Measurements from ENCODE around the gene UACA.

DNA sequence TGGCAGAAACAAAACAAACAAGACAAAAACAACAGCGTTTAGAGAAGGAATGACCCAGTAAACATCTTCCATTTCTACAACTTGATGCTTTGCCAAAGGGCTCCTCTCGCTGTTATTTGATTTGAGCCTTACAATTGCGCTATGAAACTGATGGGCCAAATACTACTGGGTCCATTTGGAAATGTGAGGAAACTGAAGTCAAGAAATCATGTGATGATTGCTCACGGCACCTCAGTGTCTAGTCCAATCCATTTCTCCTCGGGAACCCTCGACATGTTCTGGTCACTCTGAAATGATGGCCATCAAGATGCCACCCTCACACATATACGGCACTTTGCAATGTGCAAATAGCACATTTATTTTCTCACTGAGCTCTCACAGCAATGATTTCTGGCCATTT lies 136.0 kb downstream of the UACA start:
- TF ChIP-seq, protein P1, sequence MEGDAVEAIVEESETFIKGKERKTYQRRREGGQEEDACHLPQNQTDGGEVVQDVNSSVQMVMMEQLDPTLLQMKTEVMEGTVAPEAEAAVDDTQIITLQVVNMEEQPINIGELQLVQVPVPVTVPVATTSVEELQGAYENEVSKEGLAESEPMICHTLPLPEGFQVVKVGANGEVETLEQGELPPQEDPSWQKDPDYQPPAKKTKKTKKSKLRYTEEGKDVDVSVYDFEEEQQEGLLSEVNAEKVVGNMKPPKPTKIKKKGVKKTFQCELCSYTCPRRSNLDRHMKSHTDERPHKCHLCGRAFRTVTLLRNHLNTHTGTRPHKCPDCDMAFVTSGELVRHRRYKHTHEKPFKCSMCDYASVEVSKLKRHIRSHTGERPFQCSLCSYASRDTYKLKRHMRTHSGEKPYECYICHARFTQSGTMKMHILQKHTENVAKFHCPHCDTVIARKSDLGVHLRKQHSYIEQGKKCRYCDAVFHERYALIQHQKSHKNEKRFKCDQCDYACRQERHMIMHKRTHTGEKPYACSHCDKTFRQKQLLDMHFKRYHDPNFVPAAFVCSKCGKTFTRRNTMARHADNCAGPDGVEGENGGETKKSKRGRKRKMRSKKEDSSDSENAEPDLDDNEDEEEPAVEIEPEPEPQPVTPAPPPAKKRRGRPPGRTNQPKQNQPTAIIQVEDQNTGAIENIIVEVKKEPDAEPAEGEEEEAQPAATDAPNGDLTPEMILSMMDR (conservative IDR thresholded peaks at IDR 0.05; ENCODE audit: low read length), result no peak
- TF ChIP-seq EZH2phosphoT487 (IDR thresholded peaks at IDR 0.05; ENCODE audit: borderline replicate concordance), result no peak
